Hair follicular keratinocyte (primary cell): ENCODE results near the gene OR10AG1. TPM values are rescaled to one million over a fixed set of nuclear protein-coding genes. Genes with fewer than 3 reads are reported as not detected.

Source experiments
- total RNA-seq: library from RNA; depleted of rRNA; stranded (reverse); fragments of >200 nt; gene quantifications from 2 replicates; pipeline ENCODE4 v1.2.3, GENCODE V29; 2015

OR10AG1 gene, protein sequence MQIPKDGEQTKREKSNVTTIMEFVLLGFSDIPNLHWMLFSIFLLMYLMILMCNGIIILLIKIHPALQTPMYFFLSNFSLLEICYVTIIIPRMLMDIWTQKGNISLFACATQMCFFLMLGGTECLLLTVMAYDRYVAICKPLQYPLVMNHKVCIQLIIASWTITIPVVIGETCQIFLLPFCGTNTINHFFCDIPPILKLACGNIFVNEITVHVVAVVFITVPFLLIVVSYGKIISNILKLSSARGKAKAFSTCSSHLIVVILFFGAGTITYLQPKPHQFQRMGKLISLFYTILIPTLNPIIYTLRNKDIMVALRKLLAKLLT
- total RNA-seq: not detected in 2 replicates

GRCh38 chr11:55969845-55970244, at the start of gene OR10AG1:
OR10AG1 (minus strand) TSS chr11:55969945; CDS start chr11:55969907, 38 bp downstream.

GRCh38 chr11:55994525-55994924, 24.8 kb upstream of the OR10AG1 start, which contains the start of gene OR5F1:
OR5F1 (minus strand) TSS chr11:55994625; CDS start chr11:55994625, 0 bp downstream.

GRCh38 chr11:55936300-55936699, 33.4 kb downstream of the OR10AG1 start, which contains the start of gene OR5I1:
OR5I1 (minus strand) TSS chr11:55936400; CDS start chr11:55936400, 0 bp downstream.

Other genes with a start within 250 kb of the OR10AG1 start
- gene OR5D13, start 196.5 kb downstream of the OR10AG1 start, total RNA-seq: not detected in 2 replicates
- not detected in 2 replicates for gene OR5D14, start 174.4 kb downstream of the OR10AG1 start, total RNA-seq
- gene OR5L1, start 158.6 kb downstream of the OR10AG1 start, total RNA-seq: not detected in 2 replicates
- not detected in 2 replicates for gene OR5D18, start 150.3 kb downstream of the OR10AG1 start, total RNA-seq
- gene OR5L2, start 142.7 kb downstream of the OR10AG1 start, total RNA-seq: not detected in 2 replicates
- gene OR5D16, start 131.2 kb downstream of the OR10AG1 start, total RNA-seq: not detected in 2 replicates
- not detected in 2 replicates for gene TRIM51, start 86.6 kb downstream of the OR10AG1 start, total RNA-seq
- gene OR5W2, start 55.4 kb downstream of the OR10AG1 start, total RNA-seq: not detected in 2 replicates
- gene OR5I1, start 33.5 kb downstream of the OR10AG1 start, total RNA-seq: not detected in 2 replicates
- gene OR5F1, start 24.7 kb upstream of the OR10AG1 start, total RNA-seq: not detected in 2 replicates
- gene OR5AS1, start 57.7 kb upstream of the OR10AG1 start, total RNA-seq: not detected in 2 replicates
- not detected in 2 replicates for gene OR8I2, start 123.4 kb upstream of the OR10AG1 start, total RNA-seq
- gene OR8H2, start 133.7 kb upstream of the OR10AG1 start, total RNA-seq: not detected in 2 replicates
- not detected in 2 replicates for gene OR8H3, start 152.4 kb upstream of the OR10AG1 start, total RNA-seq
- gene OR8J3, start 170.3 kb upstream of the OR10AG1 start, total RNA-seq: not detected in 2 replicates
- not detected in 2 replicates for gene OR8K5, start 190.4 kb upstream of the OR10AG1 start, total RNA-seq
- gene OR5J2, start 206.7 kb upstream of the OR10AG1 start, total RNA-seq: not detected in 2 replicates